Upper lobe of right lung (tissue), 1 donor: Measurements from ENCODE around the gene UBE2D3. TPM values are rescaled to one million over a fixed set of nuclear protein-coding genes. Genes with fewer than 3 reads are reported as not detected.

Experiments
- ATAC-seq: fragments of 200-7000 bp; cut with Tn5 transposase; one replicate; pipeline ENCODE4 v1.9.1; 2020; ENCODE audit warnings: mild to moderate bottlenecking, moderate library complexity
- DNase-seq: peaks from one replicate; pipeline ENCODE4 v3.0.0-alpha.2; 2020
- H3K27ac ChIP-seq: fragments of 200-600 bp; one replicate; pipeline ENCODE4 v1.8.0; 2022
- H3K27me3 ChIP-seq: fragments of 200-600 bp; one replicate; pipeline ENCODE4 v1.8.0; 2022; ENCODE audit warnings: mild to moderate bottlenecking
- H3K36me3 ChIP-seq: fragments of 200-600 bp; one replicate; pipeline ENCODE4 v1.8.0; 2022
- H3K4me1 ChIP-seq: fragments of 200-600 bp; one replicate; pipeline ENCODE4 v1.8.0; 2022
- H3K4me3 ChIP-seq: fragments of 200-600 bp; one replicate; pipeline ENCODE4 v1.8.0; 2022; ENCODE audit warnings: mild to moderate bottlenecking
- H3K9me3 ChIP-seq: fragments of 200-600 bp; one replicate; pipeline ENCODE4 v1.8.0; 2022
- intact Hi-C: fragments of 100-400 bp; cut with DNase I; formaldehyde crosslinking; loops from one replicate; pipeline ENCODE4 v1.11.0; 2022
- total RNA-seq: library from RNA; stranded (reverse); fragmentation: NEBNext Ultra II Directional; extraction: Animal tissue kit (Norgen Biotek cat#: 25700); gene quantifications from one replicate; pipeline ENCODE4 v1.2.1, GENCODE V29; 2021
- TF ChIP-seq, protein P1 (sequence below): fragments of 200-600 bp; IDR thresholded peaks from one replicate; pipeline ENCODE4 v1.8.0; 2022; ENCODE audit warnings: antibody characterized with exemption
- donor health status: DM: no; HTN: yes; CAD: no; lungs with severe emphysema.

Gene UBE2D3
- total RNA-seq, 1 donor from 2014 or later = 279 TPM

DNA sequence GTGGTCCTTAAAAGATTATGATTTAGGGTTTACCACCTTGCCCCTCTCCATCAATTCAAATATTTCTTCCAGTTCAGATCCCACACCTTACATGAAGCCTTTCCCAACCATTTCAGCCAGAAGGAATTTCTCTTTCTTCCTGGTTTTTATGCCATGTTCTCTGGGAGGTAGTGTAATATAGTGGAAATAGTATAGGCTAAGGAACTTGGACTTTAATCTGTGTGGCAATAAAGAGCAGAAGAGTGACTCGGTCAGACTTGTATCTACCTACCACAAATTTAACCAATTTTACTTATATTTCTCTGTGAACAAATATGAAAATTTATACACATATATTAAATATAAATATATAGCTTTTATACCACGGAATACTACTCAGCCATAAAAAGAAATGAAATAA, 23.0 kb upstream of the UBE2D3 start:
- no peaks in the 10 kb centered on the region for H3K4me1 ChIP-seq
- DNase-seq (no peak), ATAC-seq (no peak)
- H3K9me3 ChIP-seq = no peaks in the 10 kb centered on the region
- TF ChIP-seq, protein P1, sequence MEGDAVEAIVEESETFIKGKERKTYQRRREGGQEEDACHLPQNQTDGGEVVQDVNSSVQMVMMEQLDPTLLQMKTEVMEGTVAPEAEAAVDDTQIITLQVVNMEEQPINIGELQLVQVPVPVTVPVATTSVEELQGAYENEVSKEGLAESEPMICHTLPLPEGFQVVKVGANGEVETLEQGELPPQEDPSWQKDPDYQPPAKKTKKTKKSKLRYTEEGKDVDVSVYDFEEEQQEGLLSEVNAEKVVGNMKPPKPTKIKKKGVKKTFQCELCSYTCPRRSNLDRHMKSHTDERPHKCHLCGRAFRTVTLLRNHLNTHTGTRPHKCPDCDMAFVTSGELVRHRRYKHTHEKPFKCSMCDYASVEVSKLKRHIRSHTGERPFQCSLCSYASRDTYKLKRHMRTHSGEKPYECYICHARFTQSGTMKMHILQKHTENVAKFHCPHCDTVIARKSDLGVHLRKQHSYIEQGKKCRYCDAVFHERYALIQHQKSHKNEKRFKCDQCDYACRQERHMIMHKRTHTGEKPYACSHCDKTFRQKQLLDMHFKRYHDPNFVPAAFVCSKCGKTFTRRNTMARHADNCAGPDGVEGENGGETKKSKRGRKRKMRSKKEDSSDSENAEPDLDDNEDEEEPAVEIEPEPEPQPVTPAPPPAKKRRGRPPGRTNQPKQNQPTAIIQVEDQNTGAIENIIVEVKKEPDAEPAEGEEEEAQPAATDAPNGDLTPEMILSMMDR = no peak
- intact Hi-C loops = no loop called here
- H3K4me3 ChIP-seq = no peak overlapping the region
- no peaks in the 10 kb centered on the region for H3K27me3 ChIP-seq
- no peak overlapping the region for H3K27ac ChIP-seq
- H3K36me3 ChIP-seq = no peaks in the 10 kb centered on the region

DNA sequence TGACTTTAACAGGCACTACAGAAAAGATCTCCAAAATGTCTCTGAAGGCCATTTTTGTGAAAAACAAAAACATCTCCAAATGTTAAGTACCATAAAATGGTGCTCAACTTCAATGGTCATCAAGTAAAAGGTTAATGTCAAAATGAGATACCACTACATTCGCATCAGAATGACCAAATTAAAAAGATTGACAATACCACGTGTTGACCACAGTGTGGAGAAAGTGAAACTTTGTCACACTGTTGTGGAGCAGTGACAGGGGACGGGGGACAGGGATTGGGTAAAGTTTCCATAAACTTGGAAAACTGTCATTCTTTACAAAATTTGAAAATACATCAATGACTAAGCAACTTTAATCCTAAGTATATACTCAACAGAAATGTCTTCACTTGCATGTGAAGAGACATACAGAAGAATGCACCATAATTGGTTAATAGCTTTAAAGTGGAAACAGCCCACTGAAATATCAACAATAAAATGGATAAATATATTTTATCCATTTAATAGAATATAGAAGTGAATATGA, 22.3 kb upstream of the UBE2D3 start:
- no peaks in the 10 kb centered on the region for H3K9me3 ChIP-seq

GRCh38 chr4:102847687-102848086, 20.3 kb upstream of the UBE2D3 start:
- Histone ChIP-seq H3K36me3 (no peaks in the 10 kb centered on the region), H3K4me3 (no peak overlapping the region), H3K27me3 (no peaks in the 10 kb centered on the region), H3K9me3 (no peaks in the 10 kb centered on the region), H3K4me1 (no peaks in the 10 kb centered on the region), H3K27ac (no peak overlapping the region)
- intact Hi-C loops = no loop called here
- DNase-seq (no peak), ATAC-seq (no peak)
- TF ChIP-seq, protein P1 = no peak

More for the DNA sequence above, 22.3 kb upstream of the UBE2D3 start:
- TF ChIP-seq, protein P1 = no peak
- H3K36me3 ChIP-seq = no peaks in the 10 kb centered on the region
- H3K27ac ChIP-seq = no peak overlapping the region
- intact Hi-C loops = no loop called here
- no peak overlapping the region for H3K4me3 ChIP-seq
- no peak for DNase-seq
- ATAC-seq = no peak
- H3K27me3 ChIP-seq = no peaks in the 10 kb centered on the region
- no peaks in the 10 kb centered on the region for H3K4me1 ChIP-seq

DNA sequence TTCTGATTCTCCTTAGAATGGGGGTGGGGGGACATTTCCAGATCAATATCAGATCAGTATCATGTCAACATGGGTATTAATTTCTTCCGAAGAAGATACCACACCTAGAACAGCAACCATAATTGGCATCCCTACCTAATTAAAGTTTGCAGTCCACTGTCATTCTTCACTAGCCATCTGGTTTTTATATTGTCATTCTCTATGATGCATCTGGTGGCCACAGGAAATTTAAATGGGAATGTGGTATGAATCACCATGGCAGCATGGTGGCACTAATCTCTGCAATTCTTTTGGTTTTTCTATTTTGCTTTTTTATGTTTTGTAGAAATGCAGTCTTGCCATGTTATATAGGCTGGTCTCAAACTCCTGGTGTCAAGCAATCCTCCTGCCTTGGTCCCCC, 16.6 kb upstream of the UBE2D3 start:
- DNase-seq = no peak
- no peak for ATAC-seq
- Histone ChIP-seq H3K27me3 (no peaks in the 10 kb centered on the region), H3K9me3 (no peaks in the 10 kb centered on the region), H3K4me1 (no peaks in the 10 kb centered on the region), H3K27ac (no peak overlapping the region), H3K4me3 (no peak overlapping the region), H3K36me3 (no peaks in the 10 kb centered on the region)
- intact Hi-C loops = no loop called here
- TF ChIP-seq, protein P1 = no peak

DNA sequence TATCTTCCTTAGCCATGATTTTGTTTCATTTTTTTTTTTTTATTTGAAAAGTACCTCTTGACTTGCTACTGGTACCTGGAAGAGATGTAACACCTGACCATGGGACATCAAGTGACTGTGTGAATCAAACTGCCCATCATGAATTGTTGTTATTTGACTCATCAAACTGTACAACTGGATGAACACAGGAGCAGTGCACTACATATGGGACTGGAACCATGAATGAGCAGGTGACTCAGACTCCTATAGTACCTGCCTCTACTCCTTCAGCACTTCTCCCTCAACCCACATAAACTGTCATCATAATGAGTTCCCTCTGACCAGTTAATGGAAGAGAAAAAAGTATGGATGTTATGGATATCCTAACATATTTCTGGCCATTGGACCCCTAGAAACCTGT, 15.9 kb upstream of the UBE2D3 start:
- Histone ChIP-seq H3K4me3 (no peak overlapping the region), H3K27ac (no peak overlapping the region), H3K4me1 (no peaks in the 10 kb centered on the region), H3K36me3 (no peaks in the 10 kb centered on the region), H3K9me3 (no peaks in the 10 kb centered on the region), H3K27me3 (no peaks in the 10 kb centered on the region)
- intact Hi-C loops = no loop called here
- TF ChIP-seq, protein P1 = no peak
- ATAC-seq (no peak), DNase-seq (no peak)

GRCh38 chr4:102842367-102842766, 15.0 kb upstream of the UBE2D3 start:
- H3K27ac ChIP-seq = no peak overlapping the region
- intact Hi-C loops = no loop called here
- H3K36me3 ChIP-seq = no peaks in the 10 kb centered on the region
- H3K4me3 ChIP-seq = no peak overlapping the region
- TF ChIP-seq, protein P1 = no peak
- ATAC-seq (no peak), DNase-seq (no peak)
- no peaks in the 10 kb centered on the region for H3K9me3 ChIP-seq
- no peaks in the 10 kb centered on the region for H3K27me3 ChIP-seq
- no peaks in the 10 kb centered on the region for H3K4me1 ChIP-seq
